GM23248 (cell line): ENCODE results near the gene FADS3.

Experiments
- EZH2 ChIP-seq: fragments of 200-600 bp; sonication (generic); IDR thresholded peaks from 2 replicates; pipeline ENCODE4 v1.6.1; 2018; ENCODE audit warnings: antibody characterized with exemption, mild to moderate bottlenecking; ENCODE audit not compliant: insufficient read depth, poor library complexity, severe bottlenecking
- EZH2phosphoT487 ChIP-seq: fragments of 200-600 bp; sonication (generic); IDR thresholded peaks from 2 replicates; pipeline ENCODE4 v1.6.1; 2018; ENCODE audit warnings: antibody characterized with exemption, moderate library complexity, mild to moderate bottlenecking, low read depth; ENCODE audit not compliant: insufficient read depth

- TF ChIP-seq EZH2 (no peak), EZH2phosphoT487 (no peak)
Observed at GRCh38 chr11:61851113-61851899, 40.0 kb downstream of the FADS3 start.
